GM19238 (cell line): ENCODE results near the gene SPTBN4.
"Not testable (repeated sequence)": the region's sequence is repeated elsewhere in the genome, so short reads cannot be mapped to it uniquely, and the experiment has no call there.

Experiments used
- DNase-seq: peaks from one replicate; pipeline ENCODE4 v3.0.0; 2011; ENCODE audit warnings: low spot score; ENCODE audit not compliant: insufficient read length

Gene SPTBN4

GRCh38 chr19:40502647-40503319, 36.0 kb downstream of the SPTBN4 start:
- no peak for DNase-seq

GRCh38 chr19:40503320-40503695, 36.5 kb downstream of the SPTBN4 start:
- no peak for DNase-seq

GRCh38 chr19:40506099-40506498, 39.3 kb downstream of the SPTBN4 start:
- DNase-seq = no peak

GRCh38 chr19:40507892-40508291, 41.1 kb downstream of the SPTBN4 start:
- DNase-seq = no peak

- no peak for DNase-seq
Measured at GRCh38 chr19:40508739-40509260, 42.0 kb downstream of the SPTBN4 start.

GRCh38 chr19:40510526-40511115, 43.8 kb downstream of the SPTBN4 start:
- no peak for DNase-seq

- DNase-seq = no peak
Measured at GRCh38 chr19:40511487-40511886, 44.7 kb downstream of the SPTBN4 start.

- no peak for DNase-seq
Measured at GRCh38 chr19:40512110-40512472, 45.3 kb downstream of the SPTBN4 start.

- DNase-seq = no peak
Measured at GRCh38 chr19:40512473-40513344, 45.9 kb downstream of the SPTBN4 start.

GRCh38 chr19:40513345-40513678, 46.5 kb downstream of the SPTBN4 start:
- no peak for DNase-seq

GRCh38 chr19:40513741-40514315, 47.0 kb downstream of the SPTBN4 start:
- DNase-seq = no peak

- DNase-seq = no peak
Measured at GRCh38 chr19:40517248-40517647, 50.4 kb downstream of the SPTBN4 start.

GRCh38 chr19:40519352-40520322, 52.8 kb downstream of the SPTBN4 start:
- no peak for DNase-seq

- no peak for DNase-seq
Measured at GRCh38 chr19:40521276-40521675, 54.5 kb downstream of the SPTBN4 start.

- DNase-seq = not testable (repeated sequence)
Measured at GRCh38 chr19:40521900-40522299, 55.1 kb downstream of the SPTBN4 start.

- DNase-seq = no peak
Measured at GRCh38 chr19:40523322-40524047, 56.7 kb downstream of the SPTBN4 start.

- DNase-seq = no peak
Measured at GRCh38 chr19:40524133-40524549, 57.3 kb downstream of the SPTBN4 start.

GRCh38 chr19:40524655-40525054, 57.9 kb downstream of the SPTBN4 start:
- no peak for DNase-seq

GRCh38 chr19:40525234-40526051, 58.6 kb downstream of the SPTBN4 start:
- no peak for DNase-seq
